Endothelial cell (in vitro differentiated cells): ENCODE data around the gene DCLK1. TPM values are rescaled to one million over a fixed set of nuclear protein-coding genes. Genes with fewer than 3 reads are reported as not detected.
A peak's percentile ranks its signal among the peaks of the same experiment; 100 is the strongest.

Experiments used
- DNase-seq: peaks from one replicate; pipeline ENCODE4 v3.0.0; 2021; ENCODE audit warnings: low spot score
- H3K27ac Mint-ChIP-seq: one replicate; pipeline ENCODE4 v1.8.0; 2021; ENCODE audit warnings: mixed read lengths, inconsistent platforms; ENCODE audit not compliant: unreplicated experiment
- H3K27me3 Mint-ChIP-seq: one replicate; pipeline ENCODE4 v1.8.0; 2021; ENCODE audit warnings: mild to moderate bottlenecking, moderate library complexity, mixed read lengths, inconsistent platforms; ENCODE audit not compliant: unreplicated experiment
- H3K36me3 Mint-ChIP-seq: one replicate; pipeline ENCODE4 v1.8.0; 2021; ENCODE audit warnings: mild to moderate bottlenecking, low read depth, mixed read lengths, inconsistent platforms; ENCODE audit not compliant: unreplicated experiment
- H3K4me1 Mint-ChIP-seq: one replicate; pipeline ENCODE4 v1.8.0; 2021; ENCODE audit warnings: mild to moderate bottlenecking, mixed read lengths, inconsistent platforms; ENCODE audit not compliant: unreplicated experiment
- H3K4me3 Mint-ChIP-seq: one replicate; pipeline ENCODE4 v1.8.0; 2021; ENCODE audit warnings: mild to moderate bottlenecking, mixed read lengths, inconsistent platforms; ENCODE audit not compliant: unreplicated experiment
- H3K9me3 Mint-ChIP-seq: one replicate; pipeline ENCODE4 v1.8.0; 2021; ENCODE audit warnings: mixed read lengths, inconsistent platforms; ENCODE audit not compliant: unreplicated experiment
- CTCF ChIP-seq: fragments of 200-600 bp; sonication (generic); IDR thresholded peaks from one replicate; pipeline ENCODE4 v1.5.0; 2021; ENCODE audit warnings: antibody characterized with exemption; ENCODE audit not compliant: unreplicated experiment
- total RNA-seq: library from RNA; stranded (reverse); fragmentation: NEBNext Ultra II Directional; extraction: Animal tissue kit (Norgen Biotek cat#: 25700); gene quantifications from one replicate; pipeline ENCODE4 v1.2.1, GENCODE V29; 2021; ENCODE audit not compliant: unreplicated experiment

DCLK1 gene
- total RNA-seq, 1 donor from 2014 or later: 1.6 TPM

DNA sequence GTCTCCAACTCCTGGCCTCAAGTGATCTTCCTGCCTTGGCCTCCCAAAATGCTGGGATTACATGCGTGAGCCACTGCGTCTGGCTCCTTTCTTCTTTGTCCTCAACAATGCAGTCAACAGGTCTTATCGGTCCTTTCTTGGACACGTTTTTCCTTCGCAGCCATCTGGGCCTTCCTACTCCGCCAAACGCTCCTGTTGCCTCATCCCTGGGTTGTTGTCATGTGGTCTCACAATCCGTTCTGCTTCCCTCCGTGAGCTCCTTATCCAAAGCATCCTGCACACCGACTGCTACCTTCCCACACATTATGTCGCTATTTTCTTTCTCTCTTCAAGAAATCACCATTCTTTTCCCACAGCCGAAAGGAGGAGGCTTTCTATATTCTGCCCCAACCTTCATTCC lies 306.8 kb downstream of the DCLK1 start:
- Mint-ChIP-seq H3K27me3 (peaks cover 2% of the 10 kb centered on the region), H3K4me1 (no peaks in the 10 kb centered on the region), H3K9me3 (no peaks in the 10 kb centered on the region), H3K27ac (no peak overlapping the region), H3K36me3 (no peaks in the 10 kb centered on the region), H3K4me3 (no peak overlapping the region)
- no peak for DNase-seq
- no peak for TF ChIP-seq CTCF

- Mint-ChIP-seq H3K4me3 (no peak overlapping the region), H3K4me1 (no peaks in the 10 kb centered on the region), H3K27me3 (peaks cover 2% of the 10 kb centered on the region), H3K27ac (no peak overlapping the region), H3K36me3 (no peaks in the 10 kb centered on the region), H3K9me3 (no peaks in the 10 kb centered on the region)
- DNase-seq: no peak
- TF ChIP-seq CTCF: no peak
These were observed 308.5 kb downstream of the DCLK1 start for GRCh38 chr13:35822666-35823065.

DNA sequence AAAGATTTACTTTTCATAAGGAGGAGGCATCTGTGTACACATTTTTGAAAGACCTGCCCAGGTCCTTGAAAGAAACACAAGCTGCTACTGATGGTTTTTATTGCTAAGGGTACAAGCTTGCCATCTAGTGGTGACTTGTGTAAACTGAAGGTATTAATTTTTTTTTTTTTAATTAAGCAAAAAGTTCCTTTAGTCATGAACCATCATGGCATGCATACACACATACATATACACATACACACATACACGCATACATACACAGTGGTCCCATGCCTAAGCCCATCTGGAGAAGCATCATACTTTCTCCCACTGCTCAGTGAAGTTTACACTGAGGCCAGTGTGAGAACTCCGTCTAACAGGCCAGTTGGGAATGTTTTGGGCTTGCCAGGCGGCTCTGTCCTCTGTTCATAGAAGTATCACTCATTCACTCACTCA lies 312.5 kb downstream of the DCLK1 start:
- no peaks in the 10 kb centered on the region for H3K4me1 Mint-ChIP-seq
- DNase-seq: no peak
- H3K27me3 Mint-ChIP-seq: no peaks in the 10 kb centered on the region

DNA sequence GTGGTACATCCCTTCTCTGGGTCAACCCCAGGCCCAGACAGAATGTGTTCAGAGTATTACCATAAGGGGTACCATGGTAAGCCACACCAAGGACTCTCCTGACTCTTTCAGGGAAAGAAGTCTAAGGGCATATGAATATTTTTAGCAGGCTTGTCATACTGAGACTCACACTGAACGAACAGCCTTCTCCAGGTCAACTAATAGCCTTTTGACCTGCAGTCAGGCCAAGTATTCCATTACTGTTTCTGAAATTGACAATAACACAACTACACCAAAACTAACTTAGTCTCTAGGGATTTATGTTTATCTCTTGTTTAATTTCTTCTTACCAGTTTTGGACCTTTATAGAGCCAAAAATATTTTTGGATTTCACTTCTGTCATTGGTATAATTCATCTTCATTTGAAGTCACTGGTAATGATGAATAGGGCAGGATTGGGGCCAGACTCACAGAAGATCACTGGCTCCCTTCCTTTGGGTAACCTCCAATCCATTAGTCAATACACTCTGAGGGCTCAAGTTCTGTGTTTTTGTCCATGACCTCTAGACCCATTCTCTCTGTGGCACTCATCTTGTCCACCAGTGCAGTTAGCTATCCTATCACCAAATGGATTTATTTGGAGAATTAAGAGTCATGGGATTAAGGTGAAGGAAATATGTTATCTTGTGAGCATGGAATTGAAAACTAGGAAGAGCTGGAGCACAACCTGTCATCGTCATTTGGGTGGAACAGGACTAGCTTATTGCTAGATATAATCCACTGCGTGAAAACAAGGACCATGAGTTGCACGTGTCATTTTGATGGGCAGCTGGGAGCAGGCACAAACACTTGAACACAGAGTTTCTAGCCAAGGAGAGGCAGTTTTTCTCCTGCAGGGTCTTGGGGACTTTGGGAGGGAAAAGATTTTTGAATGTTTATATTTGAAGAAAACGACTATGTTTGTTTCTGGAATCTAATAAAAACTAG lies 313.3 kb downstream of the DCLK1 start:
- H3K27me3 Mint-ChIP-seq: no peaks in the 10 kb centered on the region
- no peak overlapping the region for H3K4me3 Mint-ChIP-seq
- H3K27ac Mint-ChIP-seq: no peak overlapping the region

More for the DNA sequence above, 312.5 kb downstream of the DCLK1 start:
- Mint-ChIP-seq H3K27ac (no peak overlapping the region), H3K4me3 (no peak overlapping the region), H3K9me3 (no peaks in the 10 kb centered on the region), H3K36me3 (no peaks in the 10 kb centered on the region)
- TF ChIP-seq CTCF: peak; percentile 79

More for the DNA sequence above, 313.3 kb downstream of the DCLK1 start:
- H3K36me3 Mint-ChIP-seq: no peaks in the 10 kb centered on the region
- no peak for DNase-seq
- H3K9me3 Mint-ChIP-seq: no peaks in the 10 kb centered on the region
- no peak for TF ChIP-seq CTCF
- H3K4me1 Mint-ChIP-seq: no peaks in the 10 kb centered on the region
